Loucy (cell line): ENCODE data around the gene TMPRSS6.

ENCODE experiments used
- H2AFZ ChIP-seq: fragments of 200-600 bp; sonication (generic); 2 replicates; pipeline ENCODE4 v1.6.0; 2016; ENCODE audit warnings: antibody characterized with exemption, mild to moderate bottlenecking, low read length, moderate library complexity
- H3F3A ChIP-seq: fragments of 200-600 bp; 2 replicates; pipeline ENCODE4 v1.6.0; 2016; ENCODE audit warnings: antibody characterized with exemption, low read depth, mild to moderate bottlenecking
- H3K27me3 ChIP-seq: fragments of 200-600 bp; sonication (generic); 2 replicates; pipeline ENCODE4 v1.6.1; 2014; ENCODE audit warnings: low read length, mild to moderate bottlenecking; ENCODE audit not compliant: insufficient read depth, poor library complexity, severe bottlenecking
- H3K36me3 ChIP-seq: fragments of 200-600 bp; sonication (generic); 2 replicates; pipeline ENCODE4 v1.6.1; 2016; ENCODE audit warnings: low read length; ENCODE audit not compliant: insufficient read depth
- H3K4me1 ChIP-seq: fragments of 200-600 bp; sonication (generic); 2 replicates; pipeline ENCODE4 v1.5.1; 2014; ENCODE audit warnings: low read length, mild to moderate bottlenecking; ENCODE audit not compliant: insufficient read depth, poor library complexity, severe bottlenecking
- H3K4me2 ChIP-seq: fragments of 200-600 bp; sonication (generic); 2 replicates; pipeline ENCODE4 v1.6.0; 2014; ENCODE audit warnings: antibody characterized with exemption, low read length, low read depth, mild to moderate bottlenecking; ENCODE audit not compliant: poor library complexity, severe bottlenecking
- H3K4me3 ChIP-seq: fragments of 200-600 bp; sonication (generic); 2 replicates; pipeline ENCODE4 v1.5.1; 2014; ENCODE audit warnings: low read length, mild to moderate bottlenecking, mixed read lengths; ENCODE audit not compliant: poor library complexity, severe bottlenecking
- H3K79me2 ChIP-seq: fragments of 200-600 bp; sonication (generic); 2 replicates; pipeline ENCODE4 v1.6.1; 2014; ENCODE audit warnings: low read length; ENCODE audit not compliant: insufficient read depth
- H3K9ac ChIP-seq: fragments of 200-600 bp; sonication (generic); 2 replicates; pipeline ENCODE4 v1.6.0; 2014; ENCODE audit warnings: mild to moderate bottlenecking, low read depth, low read length, moderate library complexity; ENCODE audit not compliant: poor library complexity, severe bottlenecking
- H3K9me2 ChIP-seq: fragments of 200-600 bp; sonication (generic); replicated peaks from 2 replicates; pipeline ENCODE4 v1.6.1; 2016; ENCODE audit warnings: low read depth, low read length, mixed read lengths
- H3K9me3 ChIP-seq: fragments of 200-600 bp; sonication (generic); 2 replicates; pipeline ENCODE4 v1.6.1; 2014; ENCODE audit warnings: mild to moderate bottlenecking, antibody characterized with exemption, low read length, low read depth; ENCODE audit not compliant: insufficient read depth
- H4K20me1 ChIP-seq: fragments of 200-600 bp; sonication (generic); 2 replicates; pipeline ENCODE4 v1.6.0; 2014; ENCODE audit warnings: antibody characterized with exemption, low read length, mild to moderate bottlenecking; ENCODE audit not compliant: insufficient read depth, poor library complexity, severe bottlenecking
- EZH2phosphoT487 ChIP-seq: fragments of 200-600 bp; IDR thresholded peaks from 2 replicates; pipeline ENCODE4 v1.6.1; 2018; ENCODE audit warnings: antibody characterized with exemption, mild to moderate bottlenecking, moderate library complexity, borderline replicate concordance
- TF ChIP-seq, protein P1 (sequence below): fragments of 200-600 bp; sonication (generic); conservative IDR thresholded peaks from 2 replicates; pipeline ENCODE4 v1.5.1; 2014; ENCODE audit warnings: mild to moderate bottlenecking, antibody characterized with exemption, low read length

Gene TMPRSS6

DNA sequence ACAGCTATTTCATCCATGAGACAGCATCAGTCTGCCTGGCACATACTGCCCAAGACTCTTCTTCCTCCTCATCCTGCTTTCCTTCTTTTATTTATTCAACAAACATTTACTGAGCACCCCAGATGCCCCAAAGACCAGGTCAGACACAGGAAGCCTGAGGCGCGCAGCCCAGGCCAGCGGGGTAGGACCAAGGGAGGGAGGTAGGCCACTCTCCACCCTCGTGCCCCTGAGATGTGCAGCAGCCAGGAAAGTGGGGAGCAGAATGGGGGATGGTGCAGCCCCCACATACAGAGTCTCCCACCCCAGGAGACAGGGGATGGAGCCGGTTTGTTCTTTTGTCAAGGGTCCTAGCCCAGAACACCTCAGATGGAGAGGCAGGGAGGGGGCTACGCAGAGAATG lies 44.4 kb upstream of the TMPRSS6 start:
- no peaks in the 10 kb centered on the region for H3K36me3 ChIP-seq
- H3K79me2 ChIP-seq = peaks cover 8% of the 10 kb centered on the region; the same call in 1 of the 2 replicates
- H4K20me1 ChIP-seq = no peaks in the 10 kb centered on the region
- no peaks in the 10 kb centered on the region for H3K9me3 ChIP-seq
- no peaks in the 10 kb centered on the region for H3K27me3 ChIP-seq
- no peak overlapping the region for H2AFZ ChIP-seq
- H3K4me2 ChIP-seq = no peak overlapping the region
- no peaks in the 10 kb centered on the region for H3F3A ChIP-seq
- H3K4me3 ChIP-seq = no peak overlapping the region
- no peaks in the 10 kb centered on the region for H3K9me2 ChIP-seq
- no peak overlapping the region for H3K9ac ChIP-seq
- TF ChIP-seq, protein P1, sequence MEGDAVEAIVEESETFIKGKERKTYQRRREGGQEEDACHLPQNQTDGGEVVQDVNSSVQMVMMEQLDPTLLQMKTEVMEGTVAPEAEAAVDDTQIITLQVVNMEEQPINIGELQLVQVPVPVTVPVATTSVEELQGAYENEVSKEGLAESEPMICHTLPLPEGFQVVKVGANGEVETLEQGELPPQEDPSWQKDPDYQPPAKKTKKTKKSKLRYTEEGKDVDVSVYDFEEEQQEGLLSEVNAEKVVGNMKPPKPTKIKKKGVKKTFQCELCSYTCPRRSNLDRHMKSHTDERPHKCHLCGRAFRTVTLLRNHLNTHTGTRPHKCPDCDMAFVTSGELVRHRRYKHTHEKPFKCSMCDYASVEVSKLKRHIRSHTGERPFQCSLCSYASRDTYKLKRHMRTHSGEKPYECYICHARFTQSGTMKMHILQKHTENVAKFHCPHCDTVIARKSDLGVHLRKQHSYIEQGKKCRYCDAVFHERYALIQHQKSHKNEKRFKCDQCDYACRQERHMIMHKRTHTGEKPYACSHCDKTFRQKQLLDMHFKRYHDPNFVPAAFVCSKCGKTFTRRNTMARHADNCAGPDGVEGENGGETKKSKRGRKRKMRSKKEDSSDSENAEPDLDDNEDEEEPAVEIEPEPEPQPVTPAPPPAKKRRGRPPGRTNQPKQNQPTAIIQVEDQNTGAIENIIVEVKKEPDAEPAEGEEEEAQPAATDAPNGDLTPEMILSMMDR = no peak
- no peak for TF ChIP-seq EZH2phosphoT487
- peaks cover 19% of the 10 kb centered on the region for H3K4me1 ChIP-seq

DNA sequence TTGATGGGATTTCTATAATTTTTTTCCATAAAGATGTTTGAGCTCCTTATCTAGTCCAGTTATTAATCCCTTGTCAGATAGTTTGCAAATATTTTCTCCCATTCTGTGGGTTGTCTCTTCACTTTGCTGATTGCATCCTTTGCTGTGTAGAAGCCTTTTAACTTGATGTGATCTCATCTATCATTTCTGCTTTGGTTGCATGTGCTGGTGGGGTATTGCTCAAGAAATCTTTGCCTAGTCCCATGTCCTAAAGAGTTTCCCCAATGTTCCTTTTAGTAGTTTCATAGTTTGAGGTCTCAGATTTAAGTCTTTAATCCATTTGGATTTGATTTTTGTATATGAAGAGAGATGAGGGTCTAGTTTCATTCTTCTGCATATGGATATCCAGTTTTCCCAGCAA lies 41.9 kb upstream of the TMPRSS6 start:
- Histone ChIP-seq H3K27me3 (no peaks in the 10 kb centered on the region), H3K36me3 (no peaks in the 10 kb centered on the region), H3K9me2 (no peaks in the 10 kb centered on the region), H3K4me2 (no peak overlapping the region), H4K20me1 (no peaks in the 10 kb centered on the region), H3K79me2 (peaks cover 12% of the 10 kb centered on the region; the same call in 1 of the 2 replicates), H3K9ac (no peak overlapping the region), H2AFZ (no peak overlapping the region), H3F3A (no peaks in the 10 kb centered on the region), H3K4me3 (no peak overlapping the region), H3K4me1 (peaks cover 37% of the 10 kb centered on the region), H3K9me3 (no peaks in the 10 kb centered on the region)
- TF ChIP-seq EZH2phosphoT487 = no peak
- TF ChIP-seq, protein P1 = no peak

- H3K4me2 ChIP-seq = no peak overlapping the region
Measured at GRCh38 chr22:37150701-37151100, 41.2 kb upstream of the TMPRSS6 start.

More at GRCh38 chr22:37150701-37151100, 41.2 kb upstream of the TMPRSS6 start:
- Histone ChIP-seq H3K9me3 (no peaks in the 10 kb centered on the region), H3K4me3 (no peak overlapping the region), H3K27me3 (no peaks in the 10 kb centered on the region), H3K36me3 (no peaks in the 10 kb centered on the region), H4K20me1 (no peaks in the 10 kb centered on the region), H2AFZ (no peak overlapping the region), H3K79me2 (peaks cover 12% of the 10 kb centered on the region; the same call in 1 of the 2 replicates), H3K4me1 (peaks cover 36% of the 10 kb centered on the region), H3K9ac (no peak overlapping the region), H3K9me2 (no peaks in the 10 kb centered on the region), H3F3A (no peaks in the 10 kb centered on the region)
- TF ChIP-seq, protein P1 = no peak
- no peak for TF ChIP-seq EZH2phosphoT487
